Neuronal stem cell (in vitro differentiated cells): ENCODE data around the gene CCN6.
A peak's percentile ranks its signal among the peaks of the same experiment; 100 is the strongest.
"Not testable (repeated sequence)": the region's sequence is repeated elsewhere in the genome, so short reads cannot be mapped to it uniquely, and the experiment has no call there.

Source experiments
- DNase-seq: peaks from one replicate; pipeline ENCODE4 v3.0.0-alpha.2; 2013; ENCODE audit warnings: low spot score
- H2AFZ ChIP-seq: one replicate; pipeline ENCODE4 v1.6.1; 2013; ENCODE audit warnings: mild to moderate bottlenecking, low read length, inconsistent platforms
- H2AK5ac ChIP-seq: 2 replicates; pipeline ENCODE4 v1.6.1; 2013; ENCODE audit warnings: low read depth, mild to moderate bottlenecking, inconsistent platforms, low read length, moderate library complexity, mixed read lengths
- H2BK120ac ChIP-seq: 2 replicates; pipeline ENCODE4 v1.6.1; 2013; ENCODE audit warnings: low read depth, mild to moderate bottlenecking, inconsistent platforms, low read length, moderate library complexity, mixed read lengths
- H2BK12ac ChIP-seq: one replicate; pipeline ENCODE4 v1.6.1; 2013; ENCODE audit warnings: low read length, inconsistent platforms
- H2BK15ac ChIP-seq: 2 replicates; pipeline ENCODE4 v1.6.1; 2013; ENCODE audit warnings: mild to moderate bottlenecking, low read length, inconsistent platforms, mixed read lengths
- H2BK5ac ChIP-seq: one replicate; pipeline ENCODE4 v1.6.1; 2013; ENCODE audit warnings: inconsistent platforms, mild to moderate bottlenecking, low read length, moderate library complexity
- H3K14ac ChIP-seq: one replicate; pipeline ENCODE4 v1.6.1; 2013; ENCODE audit warnings: low read length, inconsistent platforms
- H3K18ac ChIP-seq: 2 replicates; pipeline ENCODE4 v1.6.1; 2013; ENCODE audit warnings: low read length, inconsistent platforms
- H3K23ac ChIP-seq: 2 replicates; pipeline ENCODE4 v1.6.1; 2013; ENCODE audit warnings: low read depth, mild to moderate bottlenecking, mixed read lengths, low read length, inconsistent platforms; ENCODE audit not compliant: poor library complexity
- H3K27ac ChIP-seq: replicated peaks from 3 replicates; pipeline ENCODE4 v1.5.1; 2013; ENCODE audit warnings: low read length, inconsistent platforms
- H3K27me3 ChIP-seq, 3 experiments: 2 replicates each; pipeline ENCODE4 v1.6.1; 2013; ENCODE audit warnings: low read length in 3 of 3, mild to moderate bottlenecking in 2 of 3, inconsistent platforms in 1 of 3, low read depth in 1 of 3, mixed read lengths in 1 of 3, moderate library complexity in 1 of 3; ENCODE audit not compliant: control insufficient read depth in 3 of 3, insufficient read depth in 3 of 3
- H3K36me3 ChIP-seq, 2 donors: replicated peaks in 1 of 2; 2 replicates each; pipeline ENCODE4 v1.6.1; 2013; ENCODE audit warnings: low read length in 2 of 2; ENCODE audit not compliant: control insufficient read depth in 2 of 2, insufficient read depth in 2 of 2
- H3K4ac ChIP-seq: 2 replicates; pipeline ENCODE4 v1.6.1; 2013; ENCODE audit warnings: inconsistent platforms, mild to moderate bottlenecking, low read length, moderate library complexity
- H3K4me1 ChIP-seq, 2 donors: 1 replicate in 1 of 2; 2 replicates in 1 of 2; pipeline ENCODE4 v1.6.1; 2013; ENCODE audit warnings: low read length in 2 of 2, low read depth in 1 of 2; ENCODE audit not compliant: control insufficient read depth in 2 of 2, insufficient read depth in 1 of 2
- H3K4me2 ChIP-seq: one replicate; pipeline ENCODE4 v1.6.1; 2013; ENCODE audit warnings: mild to moderate bottlenecking, low read length, inconsistent platforms; ENCODE audit not compliant: insufficient read depth, poor library complexity, severe bottlenecking
- H3K4me3 ChIP-seq, 2 donors: 2 replicates each; pipeline ENCODE4 v1.5.1; 2013; ENCODE audit warnings: low read length in 2 of 2, mild to moderate bottlenecking in 2 of 2, inconsistent platforms in 1 of 2, moderate library complexity in 1 of 2
- H3K79me1 ChIP-seq: one replicate; pipeline ENCODE4 v1.6.1; 2013; ENCODE audit warnings: low read depth, mild to moderate bottlenecking, inconsistent platforms, low read length, moderate library complexity
- H3K9ac ChIP-seq: one replicate; pipeline ENCODE4 v1.6.1; 2013; ENCODE audit warnings: mild to moderate bottlenecking, low read depth, low read length, inconsistent platforms; ENCODE audit not compliant: poor library complexity
- H3K9me3 ChIP-seq, 2 donors: replicated peaks in 1 of 2; 2 replicates each; pipeline versions ENCODE3 to v1.6.1; 2013; ENCODE audit warnings: low read length in 2 of 2, mild to moderate bottlenecking in 2 of 2, inconsistent platforms in 1 of 2, low read depth in 1 of 2, mixed read lengths in 1 of 2, moderate library complexity in 1 of 2; ENCODE audit not compliant: control insufficient read depth in 2 of 2, insufficient read depth in 1 of 2
- H4K8ac ChIP-seq: one replicate; pipeline ENCODE4 v1.6.1; 2013; ENCODE audit warnings: low read depth, mild to moderate bottlenecking, inconsistent platforms, low read length, moderate library complexity
- H4K91ac ChIP-seq: one replicate; pipeline ENCODE4 v1.6.1; 2013; ENCODE audit warnings: low read length, low read depth, mild to moderate bottlenecking, inconsistent platforms; ENCODE audit not compliant: poor library complexity
- WGBS, 2 donors: extraction: QIAGEN DNeasy Blood & Tissue Kit; methylation state at CpG; one replicate each; pipeline ENCODE4 v1.1.7; 2013; ENCODE audit warnings: missing lambda C conversion rate in 2 of 2, mixed read lengths in 1 of 2; ENCODE audit not compliant: insufficient read length in 2 of 2, insufficient replicate concordance in 1 of 2; ENCODE audit errors: extremely low coverage in 2 of 2; 5-methylcytosine and 5-hydroxymethylcytosine counted together

The CCN6 gene

GRCh38 chr6:112050429-112050828 lies 3.5 kb upstream of the CCN6 start:
- Histone ChIP-seq H3K4me2 (no peak overlapping the region), H3K14ac (no peak overlapping the region), H3K9me3 (peaks cover 3 to 8% of the 10 kb centered on the region in 2 donors), H3K27me3 (peaks cover 0 to 3% (median 0%) of the 10 kb centered on the region in 3 experiments), H3K23ac (no peak overlapping the region), H2AFZ (no peak overlapping the region), H2AK5ac (no peak overlapping the region), H3K9ac (no peak overlapping the region), H2BK120ac (no peak overlapping the region), H3K4me1 (no peaks in the 10 kb centered on the region), H3K4me3 (no peak overlapping the region), H3K36me3 (no peaks in the 10 kb centered on the region), H2BK15ac (no peak overlapping the region), H4K8ac (no peak overlapping the region), H3K4ac (no peak overlapping the region), H3K18ac (no peak overlapping the region), H3K79me1 (no peaks in the 10 kb centered on the region), H4K91ac (no peak overlapping the region), H2BK5ac (no peak overlapping the region), H2BK12ac (no peak overlapping the region), H3K27ac (no peak overlapping the region)
- DNase-seq: no peak
- WGBS, 2 donors: no CpG with 5 or more reads among the region's 5 CpGs

GRCh38 chr6:112051251-112051740 lies 2.6 kb upstream of the CCN6 start:
- WGBS, 2 donors: no CpG with 5 or more reads among the region's 4 CpGs
- H3K27me3 ChIP-seq, H3K27ac ChIP-seq, H3K9ac ChIP-seq, H3K36me3 ChIP-seq, H3K4ac ChIP-seq, H3K9me3 ChIP-seq, H3K18ac ChIP-seq, H2BK12ac ChIP-seq, H3K4me3 ChIP-seq, H3K4me2 ChIP-seq, H2BK15ac ChIP-seq, H2BK5ac ChIP-seq, H2BK120ac ChIP-seq, DNase-seq, H2AFZ ChIP-seq, H3K23ac ChIP-seq, H4K8ac ChIP-seq, H4K91ac ChIP-seq, H2AK5ac ChIP-seq, H3K79me1 ChIP-seq, H3K14ac ChIP-seq, H3K4me1 ChIP-seq: not testable (repeated sequence)

GRCh38 chr6:112054555-112055190 lies 769 bp downstream of the CCN6 start:
- Histone ChIP-seq H4K8ac (no peak overlapping the region), H3K4me3 (no peak overlapping the region), H2BK12ac (no peak overlapping the region), H3K9ac (no peak overlapping the region), H3K9me3 (peaks cover 0 to 3% of the 10 kb centered on the region in 2 donors), H3K23ac (no peak overlapping the region), H3K27ac (no peak overlapping the region), H3K79me1 (no peaks in the 10 kb centered on the region), H2BK15ac (no peak overlapping the region), H3K36me3 (no peaks in the 10 kb centered on the region), H3K14ac (no peak overlapping the region), H3K27me3 (peaks cover 0 to 12% (median 0%) of the 10 kb centered on the region in 3 experiments), H3K18ac (no peak overlapping the region), H3K4me1 (no peaks in the 10 kb centered on the region), H4K91ac (no peak overlapping the region), H2BK5ac (no peak overlapping the region), H2BK120ac (no peak overlapping the region), H3K4ac (no peak overlapping the region), H2AK5ac (no peak overlapping the region), H2AFZ (peak overlapping the region; percentile 72), H3K4me2 (no peak overlapping the region)
- DNase-seq: no peak
- WGBS, 2 donors: no CpG with 5 or more reads among the region's 10 CpGs

GRCh38 chr6:112058243-112059032 lies 4.5 kb downstream of the CCN6 start:
- no peak overlapping the region for H3K18ac ChIP-seq
- H2AFZ ChIP-seq: no peak overlapping the region
- no CpG with 5 or more reads among the region's 4 CpGs for WGBS, 2 donors
- H3K23ac ChIP-seq: no peak overlapping the region
- H3K9ac ChIP-seq: no peak overlapping the region
- H3K27me3 ChIP-seq: peaks cover 0 to 15% (median 0%) of the 10 kb centered on the region in 3 experiments
- no peaks in the 10 kb centered on the region for H3K79me1 ChIP-seq
- no peaks in the 10 kb centered on the region for H3K36me3 ChIP-seq
- H3K27ac ChIP-seq: no peak overlapping the region
- H3K9me3 ChIP-seq: no peaks in the 10 kb centered on the region
- no peak overlapping the region for H2BK12ac ChIP-seq
- no peak overlapping the region for H3K14ac ChIP-seq
- no peak overlapping the region for H3K4me2 ChIP-seq
- H2BK5ac ChIP-seq: no peak overlapping the region
- H3K4ac ChIP-seq: no peak overlapping the region
- no peak for DNase-seq
- H3K4me3 ChIP-seq: no peak overlapping the region
- no peaks in the 10 kb centered on the region for H3K4me1 ChIP-seq
- H2BK120ac ChIP-seq: no peak overlapping the region
- no peak overlapping the region for H2AK5ac ChIP-seq
- H4K8ac ChIP-seq: no peak overlapping the region
- no peak overlapping the region for H2BK15ac ChIP-seq
- H4K91ac ChIP-seq: no peak overlapping the region
